ENCODE data around the gene RNF180. TPM values are rescaled to one million over a fixed set of nuclear protein-coding genes. Genes with fewer than 3 reads are reported as not detected.

Gene RNF180
- total and polyA plus RNA-seq, 10 of the 15 experiments (the other 5 are each of a cell fraction or from before 2014, with no cell fraction given) = 0.16 to 1.2 (median 0.73) TPM

- H4K20me1 ChIP-seq (ENCODE audit: control insufficient read depth, insufficient read depth) = no peaks in the 10 kb centered on the region
- peak; percentile 78 for ATAC-seq
- ChIA-PET SMC1A (ENCODE audit: uncharacterized antibody, unreplicated experiment) (interaction anchor here (0.7 to 6.7 kb wide), 19 partner anchors 9 to 525 kb away, joined by 3 to 79 read pairs (median 5); no protein-coding TSS in a partner anchor), CTCF (interaction anchor here (0.7 to 4.6 kb wide), 34 partner anchors 9 to 1736 kb away, joined by 3 to 154 read pairs (median 4); no protein-coding TSS in a partner anchor), RAD21 (ENCODE audit: unreplicated experiment) (interaction anchor here (0.7 to 5.8 kb wide), 10 partner anchors 13 to 381 kb away, joined by 3 to 67 read pairs (median 4); no protein-coding TSS in a partner anchor), POLR2A (interaction anchor here (0.9 kb wide), 1 partner anchor 12 kb away, joined by 3 read pairs; no protein-coding TSS in a partner anchor)
- no peaks in the 10 kb centered on the region for H3K36me3 ChIP-seq (ENCODE audit: control insufficient read depth in 2 of 2, insufficient read depth in 2 of 2, low read length in 1 of 2)
- in situ Hi-C loops (cut with MboI) = loop anchor here (10.0 kb wide), 1 partner anchor 556 kb away; no protein-coding TSS in a partner anchor
- intact Hi-C loops (cut with micrococcal nuclease; ENCODE audit: unreplicated experiment) = loop anchor here (1.0 to 5.0 kb wide), 2 partner anchors 383 to 553 kb away; no protein-coding TSS in a partner anchor
- no peaks in the 10 kb centered on the region for H3K4me1 ChIP-seq (ENCODE audit: control insufficient read depth, insufficient read depth, low read length)
- no TSS peak for BruUV-seq (replicated peaks)
- H2AFZ ChIP-seq (ENCODE audit: control insufficient read depth, low read depth, low read length) = no peak overlapping the region
- DNase-seq (ENCODE audit: low read depth, low spot score) = no peak
- H3K27me3 ChIP-seq (replicated peaks in 1 of 2; ENCODE audit: control insufficient read depth in 2 of 2, insufficient read depth in 2 of 2, low read length in 1 of 2) = no peaks in the 10 kb centered on the region
- H3K4me2 ChIP-seq (ENCODE audit: control insufficient read depth, insufficient read depth) = no peak overlapping the region
- TF ChIP-seq RAD21 (IDR thresholded peaks at IDR 0.05; ENCODE audit: insufficient read depth, low read depth, low read length) (peak; percentile 64), CREB1 (IDR thresholded peaks at IDR 0.05; ENCODE audit: low read depth) (no peak), CTCF (IDR thresholded peaks at IDR 0.05 in 2 of 3, conservative IDR thresholded peaks at IDR 0.05 in 1 of 3; ENCODE audit: control insufficient read depth in 2 of 3, extremely low read depth in 1 of 3, insufficient read depth in 1 of 3, low read depth in 3 of 3, low read length in 3 of 3) (peak; percentile 46 to 58 (median 57); a peak in 5 of 6 replicates), SMC3 (IDR thresholded peaks at IDR 0.05; ENCODE audit: borderline replicate concordance, low read length) (peak; percentile 69)
- FAIRE-seq = peak; percentile 56
- no peaks in the 10 kb centered on the region for H3K79me2 ChIP-seq (ENCODE audit: control insufficient read depth, insufficient read depth, low read length)
- no peak overlapping the region for H3K4me3 ChIP-seq
- H3K9ac ChIP-seq (ENCODE audit: control insufficient read depth, insufficient read depth, low read length) = no peak overlapping the region
- H3K9me3 ChIP-seq (replicated peaks; ENCODE audit: control insufficient read depth, insufficient read depth, low read length) = no peaks in the 10 kb centered on the region
- H3K27ac ChIP-seq (ENCODE audit: control insufficient read depth, insufficient read depth) = no peak overlapping the region
- WGBS (ENCODE audit: insufficient coverage, insufficient replicate concordance, low lambda C conversion rate, missing lambda C conversion rate) = 0% methylated on average over 4 of the region's 4 CpGs
Observed at GRCh38 chr5:64229163-64229774, 63.6 kb downstream of the RNF180 start.
